Hepatocyte (in vitro differentiated cells): ENCODE results near the gene ZNF789.

Experiments used
- EZH2 ChIP-seq: fragments of 200-600 bp; sonication (generic); IDR thresholded peaks from 2 replicates; pipeline ENCODE4 v1.6.1; 2016; ENCODE audit warnings: antibody characterized with exemption, mild to moderate bottlenecking, borderline replicate concordance
- EZH2phosphoT487 ChIP-seq: fragments of 200-600 bp; sonication (generic); IDR thresholded peaks from one replicate; pipeline ENCODE4 v1.6.1; 2018; ENCODE audit warnings: antibody characterized with exemption, mild to moderate bottlenecking, low read depth, moderate library complexity; ENCODE audit not compliant: unreplicated experiment, severe bottlenecking
- TF ChIP-seq, protein P1 (sequence below): fragments of 200-600 bp; sonication (generic); IDR thresholded peaks from 2 replicates; pipeline ENCODE4 v1.5.1; 2016; ENCODE audit warnings: antibody characterized with exemption, mild to moderate bottlenecking; ENCODE audit not compliant: poor library complexity

DNA sequence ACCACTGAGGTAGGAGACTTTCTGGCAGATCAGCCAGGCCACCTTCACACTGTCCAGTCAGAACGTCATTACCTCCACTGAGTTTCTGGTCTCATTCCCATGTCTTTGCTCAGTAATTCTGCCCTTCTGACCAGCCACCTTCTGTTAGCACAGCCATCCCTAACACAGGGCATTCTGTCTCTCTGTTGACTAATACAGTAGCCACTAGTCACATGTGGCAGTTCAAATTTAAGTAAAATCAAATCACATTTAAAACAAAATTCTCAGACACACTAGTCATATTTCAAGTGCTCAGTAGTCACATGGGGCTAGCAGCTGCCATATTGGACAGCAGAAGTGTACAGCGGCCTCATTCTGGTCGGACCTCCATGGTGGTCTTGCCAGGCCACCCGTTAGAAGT lies 26.6 kb upstream of the ZNF789 start:
- TF ChIP-seq, protein P1, sequence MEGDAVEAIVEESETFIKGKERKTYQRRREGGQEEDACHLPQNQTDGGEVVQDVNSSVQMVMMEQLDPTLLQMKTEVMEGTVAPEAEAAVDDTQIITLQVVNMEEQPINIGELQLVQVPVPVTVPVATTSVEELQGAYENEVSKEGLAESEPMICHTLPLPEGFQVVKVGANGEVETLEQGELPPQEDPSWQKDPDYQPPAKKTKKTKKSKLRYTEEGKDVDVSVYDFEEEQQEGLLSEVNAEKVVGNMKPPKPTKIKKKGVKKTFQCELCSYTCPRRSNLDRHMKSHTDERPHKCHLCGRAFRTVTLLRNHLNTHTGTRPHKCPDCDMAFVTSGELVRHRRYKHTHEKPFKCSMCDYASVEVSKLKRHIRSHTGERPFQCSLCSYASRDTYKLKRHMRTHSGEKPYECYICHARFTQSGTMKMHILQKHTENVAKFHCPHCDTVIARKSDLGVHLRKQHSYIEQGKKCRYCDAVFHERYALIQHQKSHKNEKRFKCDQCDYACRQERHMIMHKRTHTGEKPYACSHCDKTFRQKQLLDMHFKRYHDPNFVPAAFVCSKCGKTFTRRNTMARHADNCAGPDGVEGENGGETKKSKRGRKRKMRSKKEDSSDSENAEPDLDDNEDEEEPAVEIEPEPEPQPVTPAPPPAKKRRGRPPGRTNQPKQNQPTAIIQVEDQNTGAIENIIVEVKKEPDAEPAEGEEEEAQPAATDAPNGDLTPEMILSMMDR, result no peak
- no peak for TF ChIP-seq EZH2
- TF ChIP-seq EZH2phosphoT487, result no peak
